SK-N-DZ (cell line): ENCODE data around the gene BTBD1. TPM values are rescaled to one million over a fixed set of nuclear protein-coding genes. Genes with fewer than 3 reads are reported as not detected.
A peak's percentile ranks its signal among the peaks of the same experiment; 100 is the strongest.

Experiments used
- DNase-seq: peaks from one replicate; pipeline ENCODE4 v3.0.0-alpha.2; 2015; ENCODE audit warnings: low spot score
- polyA plus RNA-seq, 2 experiments: library from polyadenylated mRNA; depleted of rRNA; stranded (reverse); fragments of >200 nt; gene quantifications; 2 replicates each; pipeline ENCODE4 v1.2.3, GENCODE V29; 2014

Gene BTBD1
- polyA plus RNA-seq (2014; cell fraction: cytosol; rRNA removed) = 70.0 and 78.0 TPM in 2 replicates
- 49.3 and 50.9 TPM in 2 replicates for polyA plus RNA-seq (2014; cell fraction: nucleus; rRNA removed)

GRCh38 chr15:83066734-83067637 is at the start of gene BTBD1:
BTBD1 (minus strand) TSS chr15:83067252; CDS start chr15:83067151, 101 bp downstream.
- peak; percentile 92 for DNase-seq

- DNase-seq = no peak
These were observed 48.9 kb upstream of the BTBD1 start for GRCh38 chr15:83115831-83116565.

- no peak for DNase-seq
These were observed 48.4 kb upstream of the BTBD1 start for GRCh38 chr15:83115410-83115809.

- no peak for DNase-seq
These were observed 47.8 kb upstream of the BTBD1 start for GRCh38 chr15:83114856-83115255.

GRCh38 chr15:83113881-83114674 is 47.0 kb upstream of the BTBD1 start:
- no peak for DNase-seq

GRCh38 chr15:83112956-83113299 is 45.9 kb upstream of the BTBD1 start:
- no peak for DNase-seq

GRCh38 chr15:83112233-83112955 is 45.3 kb upstream of the BTBD1 start:
- no peak for DNase-seq

GRCh38 chr15:83111149-83111548 is 44.1 kb upstream of the BTBD1 start:
- DNase-seq = no peak

- no peak for DNase-seq
These were observed 43.3 kb upstream of the BTBD1 start for GRCh38 chr15:83110381-83110780.

GRCh38 chr15:83109532-83109931 is 42.5 kb upstream of the BTBD1 start:
- no peak for DNase-seq

- DNase-seq = peak; percentile 24
These were observed 41.5 kb upstream of the BTBD1 start for GRCh38 chr15:83108266-83109219.

GRCh38 chr15:83107841-83108181 is 40.8 kb upstream of the BTBD1 start:
- DNase-seq = no peak

GRCh38 chr15:83106994-83107840 is 40.2 kb upstream of the BTBD1 start, which contains the start of gene TM6SF1:
TM6SF1 (plus strand) TSS chr15:83107645; CDS start chr15:83107681, 36 bp downstream.
- DNase-seq = no peak

GRCh38 chr15:83105440-83105839 is 38.4 kb upstream of the BTBD1 start:
- DNase-seq = no peak

- no peak for DNase-seq
These were observed 37.1 kb upstream of the BTBD1 start for GRCh38 chr15:83104141-83104540.

GRCh38 chr15:83102346-83102745 is 35.3 kb upstream of the BTBD1 start:
- no peak for DNase-seq

- no peak for DNase-seq
These were observed 33.1 kb upstream of the BTBD1 start for GRCh38 chr15:83100097-83100646.

GRCh38 chr15:83099290-83099689 is 32.2 kb upstream of the BTBD1 start:
- no peak for DNase-seq

GRCh38 chr15:83098079-83098478 is 31.0 kb upstream of the BTBD1 start:
- no peak for DNase-seq
